Activated effector memory CD4-positive, alpha-beta T cell treated with Interleukin-2 at 50 U/mL for 16 hours (primary cell): Measurements from ENCODE around the gene GRIA4.
"Not testable (repeated sequence)": the region's sequence is repeated elsewhere in the genome, so short reads cannot be mapped to it uniquely, and the experiment has no call there.

Experiments
- DNase-seq: peaks from one replicate; pipeline ENCODE4 v3.0.0-alpha.2; 2020

GRIA4 gene

GRCh38 chr11:105862736-105863367 lies 253.0 kb downstream of the GRIA4 start:
- no peak for DNase-seq

DNA sequence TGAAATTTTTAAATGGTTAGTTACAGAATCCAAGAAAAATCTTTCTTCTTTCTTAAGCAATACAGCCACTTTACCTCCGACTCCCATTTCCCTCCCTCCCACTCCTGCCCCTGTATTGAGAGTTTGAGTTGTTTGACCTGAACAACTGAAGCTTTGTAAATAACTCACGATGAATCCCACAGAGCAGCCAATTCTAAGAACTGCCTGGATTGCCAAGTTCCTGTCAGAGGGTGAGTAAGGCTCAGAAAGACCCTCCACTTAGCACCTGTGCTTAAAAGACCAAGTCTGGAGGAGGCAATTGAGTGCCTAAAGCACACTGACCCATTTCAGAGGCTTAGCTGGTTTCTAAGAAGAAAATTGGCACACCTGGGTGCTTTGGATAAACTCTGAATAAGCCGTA lies 253.7 kb downstream of the GRIA4 start:
- no peak for DNase-seq

DNA sequence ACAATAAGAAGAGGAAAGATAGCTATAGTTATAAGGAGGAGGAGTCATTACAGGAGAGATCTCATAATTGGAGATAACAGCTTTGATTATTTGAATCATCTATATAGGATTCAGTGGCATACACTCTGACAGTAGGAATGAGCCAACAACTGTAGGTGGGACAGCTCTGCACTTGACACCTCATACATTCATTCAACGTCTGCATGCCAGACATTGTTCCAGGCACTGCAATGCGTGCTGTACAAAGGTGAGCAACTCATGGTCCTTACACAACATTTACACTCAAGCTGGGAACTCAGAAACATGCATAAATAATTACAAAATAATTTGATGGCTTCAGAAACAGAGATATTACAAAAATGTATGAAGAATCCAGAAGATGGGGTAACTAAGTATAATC lies 257.9 kb downstream of the GRIA4 start:
- no peak for DNase-seq

- no peak for DNase-seq
Measured at GRCh38 chr11:105868762-105869285, 259.0 kb downstream of the GRIA4 start.

DNA sequence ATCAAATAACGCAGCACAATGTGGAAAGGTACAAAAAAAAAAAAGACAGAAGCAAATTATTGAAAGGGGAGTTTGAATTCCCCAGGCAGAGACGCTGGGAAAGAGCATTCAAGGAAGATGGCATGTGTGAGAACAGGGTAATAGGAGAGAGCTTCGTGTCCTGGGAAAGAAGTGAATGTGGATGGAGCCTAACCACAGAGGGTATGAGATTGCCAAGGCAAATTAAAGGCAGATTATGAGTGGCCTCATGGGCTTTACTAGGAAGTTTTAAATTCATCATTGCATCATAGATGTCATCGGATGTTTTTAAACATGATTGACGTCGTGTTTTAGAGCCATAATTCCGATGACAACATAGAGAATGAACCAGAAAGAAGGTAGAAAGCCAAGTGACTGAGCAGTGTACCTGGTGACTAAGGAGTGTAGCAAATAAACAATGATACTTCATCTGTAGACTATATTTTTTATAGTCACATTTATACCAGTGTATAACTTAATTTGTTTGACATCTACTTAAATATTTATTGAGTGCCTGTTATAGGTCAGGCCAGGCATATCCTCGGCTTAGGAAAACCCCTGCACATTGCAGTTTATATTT lies 260.7 kb downstream of the GRIA4 start:
- no peak for DNase-seq

GRCh38 chr11:105878510-105878909 lies 268.6 kb downstream of the GRIA4 start:
- no peak for DNase-seq

GRCh38 chr11:105878927-105879326 lies 269.1 kb downstream of the GRIA4 start:
- not testable (repeated sequence) for DNase-seq

- DNase-seq, result no peak
Measured at GRCh38 chr11:105881027-105881426, 271.2 kb downstream of the GRIA4 start.

- DNase-seq, result no peak
Measured at GRCh38 chr11:105884436-105884835, 274.6 kb downstream of the GRIA4 start.

- no peak for DNase-seq
Measured at GRCh38 chr11:105891685-105892084, 281.8 kb downstream of the GRIA4 start.

- DNase-seq, result no peak
Measured at GRCh38 chr11:105897161-105897560, 287.3 kb downstream of the GRIA4 start.

DNA sequence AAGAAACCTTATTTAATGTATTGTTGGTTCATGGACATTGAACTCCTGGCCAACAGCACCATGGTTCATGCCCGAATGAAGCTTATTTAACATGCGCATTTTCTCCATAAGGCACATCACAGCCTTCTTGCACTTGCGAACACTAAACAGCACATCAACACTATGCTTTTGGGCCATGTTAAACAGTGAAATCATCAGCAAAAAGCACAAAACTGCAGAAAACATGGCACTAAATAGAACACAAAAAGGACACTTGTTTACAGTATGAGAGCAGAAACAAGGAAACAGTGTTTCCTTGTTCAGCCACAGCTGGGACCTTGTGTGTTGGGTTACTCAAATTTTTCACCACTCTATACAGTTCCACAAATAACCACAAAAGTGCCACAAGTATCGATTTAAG lies 289.9 kb downstream of the GRIA4 start:
- DNase-seq, result no peak

- no peak for DNase-seq
Measured at GRCh38 chr11:105900515-105901035, 290.7 kb downstream of the GRIA4 start.

- no peak for DNase-seq
Measured at GRCh38 chr11:105903113-105903512, 293.2 kb downstream of the GRIA4 start.

GRCh38 chr11:105906517-105906916 lies 296.6 kb downstream of the GRIA4 start:
- DNase-seq, result no peak

DNA sequence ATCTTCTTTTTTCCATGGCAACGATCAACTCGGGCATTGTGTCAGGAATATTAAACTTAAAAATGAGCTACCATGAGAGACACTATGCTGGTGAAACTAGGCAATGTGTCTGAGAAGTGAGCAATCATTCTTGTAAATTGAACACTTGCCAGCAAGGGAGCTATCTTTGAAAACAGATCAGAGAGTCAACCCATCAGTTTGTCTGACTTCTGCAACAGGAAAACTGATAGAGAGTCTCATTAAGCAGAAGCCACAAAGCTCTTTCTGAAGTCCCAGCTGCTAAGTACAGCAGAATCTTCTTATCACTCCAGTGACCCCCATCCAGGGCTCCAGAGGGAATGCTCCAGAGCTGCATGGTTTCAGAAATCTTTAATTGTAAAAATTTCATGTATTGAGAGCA lies 297.4 kb downstream of the GRIA4 start:
- DNase-seq, result no peak

DNA sequence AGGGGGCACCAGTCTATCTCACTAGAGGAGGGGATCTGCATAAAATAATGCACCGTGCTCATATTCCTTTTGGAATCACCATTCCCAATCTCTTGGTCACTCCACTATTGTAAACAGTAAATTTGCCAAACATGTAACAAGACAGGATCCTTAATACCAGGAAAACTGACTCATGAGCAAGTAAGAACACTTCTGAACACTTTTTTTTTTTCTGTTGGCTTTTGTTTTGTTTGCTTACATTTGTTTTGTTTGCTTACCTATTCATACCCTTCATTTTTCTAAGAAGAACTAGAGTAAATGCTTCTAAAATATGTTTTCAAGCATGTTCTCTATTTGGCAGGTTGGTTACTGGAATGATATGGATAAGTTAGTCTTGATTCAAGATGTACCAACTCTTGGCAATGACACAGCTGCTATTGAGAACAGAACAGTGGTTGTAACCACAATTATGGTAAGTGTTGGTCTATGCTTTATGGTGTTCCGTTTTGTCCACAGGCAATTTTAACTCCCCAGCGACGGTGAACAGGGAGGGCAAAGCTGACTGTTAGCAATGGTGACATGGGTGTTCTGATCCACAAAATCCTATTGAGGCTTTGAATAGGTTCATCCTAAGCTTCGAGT lies 300.3 kb downstream of the GRIA4 start:
- no peak for DNase-seq

- no peak for DNase-seq
Measured at GRCh38 chr11:105911454-105911853, 301.6 kb downstream of the GRIA4 start.

DNA sequence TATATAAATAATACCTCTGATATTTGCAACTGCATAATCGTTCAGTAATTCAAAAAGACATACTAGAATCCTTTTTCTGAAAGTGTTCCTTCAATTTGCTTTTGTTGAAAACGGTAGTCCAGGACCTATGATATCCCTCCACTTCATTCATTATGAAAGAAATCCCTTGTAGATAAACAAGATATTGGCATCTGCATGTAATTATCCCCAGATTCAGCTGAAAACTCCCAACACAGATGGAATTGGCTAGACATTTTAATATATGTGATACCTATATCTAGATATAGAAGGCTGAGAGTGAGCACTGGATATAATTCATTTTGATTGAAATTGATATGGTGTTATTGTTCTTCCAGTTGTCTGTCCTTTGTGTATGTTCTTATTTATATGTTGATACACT lies 302.8 kb downstream of the GRIA4 start:
- DNase-seq, result no peak

GRCh38 chr11:105915021-105915420 lies 305.1 kb downstream of the GRIA4 start:
- DNase-seq, result no peak

GRCh38 chr11:105918039-105918438 lies 308.2 kb downstream of the GRIA4 start:
- DNase-seq, result no peak

GRCh38 chr11:105918600-105918999 lies 308.7 kb downstream of the GRIA4 start:
- DNase-seq, result no peak

DNA sequence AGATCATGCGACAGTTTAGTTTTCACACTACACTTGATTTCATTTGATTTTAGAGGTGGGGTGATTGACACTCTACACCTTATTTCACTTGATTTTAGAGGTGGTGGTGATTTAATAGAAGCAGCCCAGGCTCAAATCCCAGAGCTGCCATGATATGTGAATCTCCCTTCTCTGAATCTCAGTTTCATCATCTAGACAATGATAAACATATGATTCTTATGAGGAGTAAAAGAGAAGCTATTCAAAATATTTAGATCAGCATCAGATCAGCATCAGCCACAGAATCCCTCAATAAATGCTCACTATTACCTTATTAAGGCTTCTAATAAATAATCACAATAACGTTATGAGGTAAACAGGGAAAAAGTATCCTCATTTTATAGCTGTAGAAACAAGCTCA lies 313.4 kb downstream of the GRIA4 start:
- no peak for DNase-seq

DNA sequence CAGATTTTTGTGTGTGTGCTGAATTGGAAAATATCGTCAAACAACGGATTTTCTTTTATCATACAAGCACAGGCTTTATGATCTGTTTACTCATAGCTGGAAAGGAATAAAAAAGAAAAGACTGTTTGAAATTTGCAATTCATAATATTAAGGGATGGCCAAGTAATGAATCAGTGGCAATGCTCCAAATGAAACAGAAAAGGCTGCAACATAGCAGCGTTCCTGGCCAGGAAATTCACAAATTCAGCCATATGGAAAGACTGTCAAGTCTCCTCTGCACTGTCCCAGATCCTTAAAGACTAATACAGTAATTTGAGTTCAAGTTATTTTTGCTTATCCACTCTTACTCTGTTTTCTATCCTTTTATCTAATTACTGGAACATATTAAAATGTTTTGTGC lies 313.9 kb downstream of the GRIA4 start:
- no peak for DNase-seq
